ENCODE measurements around the gene SLC3A2. TPM values are rescaled to one million over a fixed set of nuclear protein-coding genes. Genes with fewer than 3 reads are reported as not detected.

SLC3A2 gene
- total and polyA plus RNA-seq, 2 donors (not counting 1 experiment from before 2014, with no cell fraction given), result 91.2 to 441 TPM

- H3K27me3 ChIP-seq (ENCODE audit: control insufficient read depth, insufficient read depth, low read length), result no peaks in the 10 kb centered on the region
- H2AFZ ChIP-seq (ENCODE audit: low read length), result no peak overlapping the region
- H3K4me1 ChIP-seq (ENCODE audit: control insufficient read depth, extremely low read depth, insufficient read depth, low read length), result peaks cover 12% of the 10 kb centered on the region
- no peak overlapping the region for H3K27ac ChIP-seq (ENCODE audit: insufficient read depth, low read length)
- no peak overlapping the region for H3K4me3 ChIP-seq (replicated peaks in 1 of 4; ENCODE audit: control extremely low read depth in 1 of 4, insufficient read depth in 1 of 4, low read depth in 3 of 4, low read length in 4 of 4)
- H3K79me2 ChIP-seq (ENCODE audit: control insufficient read depth, insufficient read depth, low read length), result peaks cover 27% of the 10 kb centered on the region
- H3K36me3 ChIP-seq (ENCODE audit: control insufficient read depth, insufficient read depth, low read length), result peaks cover 36% of the 10 kb centered on the region
- DNase-seq (ENCODE audit: low read depth in 2 of 2), result no peak
- H3K9ac ChIP-seq (ENCODE audit: insufficient read depth, low read length), result no peak overlapping the region
- H3K4me2 ChIP-seq (ENCODE audit: extremely low read depth, insufficient read depth, low read length), result no peak overlapping the region
- H4K20me1 ChIP-seq (ENCODE audit: control insufficient read depth, extremely low read depth, insufficient read depth, low read length), result no peaks in the 10 kb centered on the region
- no peaks in the 10 kb centered on the region for H3K9me3 ChIP-seq (ENCODE audit: control insufficient read depth, insufficient read depth, low read depth, low read length)
- TF ChIP-seq EZH2 (IDR thresholded peaks at IDR 0.05; ENCODE audit: low read length, missing control alignments), result no peak
- no peak for TF ChIP-seq CTCF (conservative IDR thresholded peaks at IDR 0.05 in 1 of 2, IDR thresholded peaks at IDR 0.05 in 1 of 2; ENCODE audit: low read depth in 1 of 2, low read length in 2 of 2)
Measured at GRCh38 chr11:62889126-62889483, 8.4 kb downstream of the SLC3A2 start.

- no peaks in the 10 kb centered on the region for H3K9me3 ChIP-seq (ENCODE audit: control insufficient read depth, insufficient read depth, low read depth, low read length)
- peaks cover 10% of the 10 kb centered on the region for H3K4me1 ChIP-seq (ENCODE audit: control insufficient read depth, extremely low read depth, insufficient read depth, low read length)
- H4K20me1 ChIP-seq (ENCODE audit: control insufficient read depth, extremely low read depth, insufficient read depth, low read length), result no peaks in the 10 kb centered on the region
- TF ChIP-seq CTCF (conservative IDR thresholded peaks at IDR 0.05 in 1 of 2, IDR thresholded peaks at IDR 0.05 in 1 of 2; ENCODE audit: low read depth in 1 of 2, low read length in 2 of 2) (no peak), EZH2 (IDR thresholded peaks at IDR 0.05; ENCODE audit: low read length, missing control alignments) (no peak)
- H3K4me2 ChIP-seq (ENCODE audit: extremely low read depth, insufficient read depth, low read length), result no peak overlapping the region
- H3K36me3 ChIP-seq (ENCODE audit: control insufficient read depth, insufficient read depth, low read length), result peaks cover 33% of the 10 kb centered on the region
- no peaks in the 10 kb centered on the region for H3K27me3 ChIP-seq (ENCODE audit: control insufficient read depth, insufficient read depth, low read length)
- H3K4me3 ChIP-seq (replicated peaks in 1 of 4; ENCODE audit: control extremely low read depth in 1 of 4, insufficient read depth in 1 of 4, low read depth in 3 of 4, low read length in 4 of 4), result no peak overlapping the region
- peak in 1 of 2 donors; percentile 54 for DNase-seq (ENCODE audit: low read depth in 2 of 2)
- no peak overlapping the region for H3K27ac ChIP-seq (ENCODE audit: insufficient read depth, low read length)
- no peak overlapping the region for H3K9ac ChIP-seq (ENCODE audit: insufficient read depth, low read length)
- H3K79me2 ChIP-seq (ENCODE audit: control insufficient read depth, insufficient read depth, low read length), result peaks cover 22% of the 10 kb centered on the region
- no peak overlapping the region for H2AFZ ChIP-seq (ENCODE audit: low read length)
Measured at GRCh38 chr11:62889484-62890437, 9.1 kb downstream of the SLC3A2 start.

GRCh38 chr11:62892077-62892922 lies 11.6 kb downstream of the SLC3A2 start:
- Histone ChIP-seq H2AFZ (ENCODE audit: low read length) (no peak overlapping the region), H3K79me2 (ENCODE audit: control insufficient read depth, insufficient read depth, low read length) (no peaks in the 10 kb centered on the region), H3K4me1 (ENCODE audit: control insufficient read depth, extremely low read depth, insufficient read depth, low read length) (peaks cover 5% of the 10 kb centered on the region), H3K9me3 (ENCODE audit: control insufficient read depth, insufficient read depth, low read depth, low read length) (no peaks in the 10 kb centered on the region), H3K9ac (ENCODE audit: insufficient read depth, low read length) (no peak overlapping the region), H3K27me3 (ENCODE audit: control insufficient read depth, insufficient read depth, low read length) (no peaks in the 10 kb centered on the region), H3K27ac (ENCODE audit: insufficient read depth, low read length) (no peak overlapping the region), H3K36me3 (ENCODE audit: control insufficient read depth, insufficient read depth, low read length) (peaks cover 15% of the 10 kb centered on the region), H4K20me1 (ENCODE audit: control insufficient read depth, extremely low read depth, insufficient read depth, low read length) (no peaks in the 10 kb centered on the region), H3K4me3 (replicated peaks in 1 of 4; ENCODE audit: control extremely low read depth in 1 of 4, insufficient read depth in 1 of 4, low read depth in 3 of 4, low read length in 4 of 4) (no peak overlapping the region), H3K4me2 (ENCODE audit: extremely low read depth, insufficient read depth, low read length) (no peak overlapping the region)
- no peak for DNase-seq (ENCODE audit: low read depth in 2 of 2)
- TF ChIP-seq CTCF (conservative IDR thresholded peaks at IDR 0.05 in 1 of 2, IDR thresholded peaks at IDR 0.05 in 1 of 2; ENCODE audit: low read depth in 1 of 2, low read length in 2 of 2), result no peak
- TF ChIP-seq EZH2 (IDR thresholded peaks at IDR 0.05; ENCODE audit: low read length, missing control alignments), result no peak

Data from fibroblast of lung (primary cell).